Kidney (tissue), 14 donors: ENCODE measurements around the gene NEURL2. TPM values are rescaled to one million over a fixed set of nuclear protein-coding genes. Genes with fewer than 3 reads are reported as not detected.
"Not testable (repeated sequence)": the region's sequence is repeated elsewhere in the genome, so short reads cannot be mapped to it uniquely, and the experiment has no call there.

Experiments used
- DNase-seq, 5 donors: peaks; one replicate each; pipeline ENCODE4 v3.0.0-alpha.2; 2013 to 2020
- FAIRE-seq: peaks from 2 replicates; lab custom pipeline; 2012; peaks lifted over from hg19 to GRCh38; lab: Jason Lieb, UNC
- H3K27ac ChIP-seq, 2 donors: one replicate each; pipeline ENCODE4 v1.7.0; 2013; ENCODE audit warnings: low read depth in 2 of 2, low read length in 2 of 2, inconsistent platforms in 1 of 2
- H3K27me3 ChIP-seq: one replicate; pipeline ENCODE4 v1.7.1; 2013; ENCODE audit warnings: low read length, inconsistent platforms; ENCODE audit not compliant: control insufficient read depth, insufficient read depth
- H3K36me3 ChIP-seq, 3 donors: one replicate each; pipeline versions ENCODE4 v1.7.0 to v1.7.1; 2013; ENCODE audit warnings: low read length in 3 of 3, control low read depth in 1 of 3, inconsistent platforms in 1 of 3; ENCODE audit not compliant: insufficient read depth in 3 of 3, control insufficient read depth in 2 of 3
- H3K4me1 ChIP-seq, 3 donors: one replicate each; pipeline versions ENCODE4 v1.7.0 to v1.7.1; 2013; ENCODE audit warnings: low read length in 3 of 3, inconsistent platforms in 1 of 3, low read depth in 1 of 3; ENCODE audit not compliant: control insufficient read depth in 2 of 3, insufficient read depth in 2 of 3
- H3K4me3 ChIP-seq, 3 donors: one replicate each; pipeline versions ENCODE4 v1.7.0 to v1.8.1; 2013; ENCODE audit warnings: low read length in 3 of 3, control low read depth in 1 of 3, inconsistent platforms in 1 of 3
- H3K9ac ChIP-seq, 3 donors: one replicate each; pipeline versions ENCODE4 v1.7.0 to v1.7.1; 2013; ENCODE audit warnings: low read length in 3 of 3, control low read depth in 1 of 3, inconsistent platforms in 1 of 3
- H3K9me3 ChIP-seq, 3 donors: one replicate each; pipeline versions ENCODE4 v1.7.0 to v1.7.1; 2013; ENCODE audit warnings: low read length in 3 of 3, control low read depth in 1 of 3, inconsistent platforms in 1 of 3; ENCODE audit not compliant: control insufficient read depth in 2 of 3, insufficient read depth in 1 of 3
- intact Hi-C: fragments of 100-400 bp; cut with DNase I; formaldehyde crosslinking; loops from one replicate; pipeline ENCODE4 v1.11.1; 2022
- polyA plus RNA-seq: library from polyadenylated mRNA; stranded (reverse); fragments of 350-450 nt; fragmentation: Illumina TruSeq; extraction: RNeasy Lipid Tissue Mini Kit (QIAGEN cat#74804); gene quantifications from one replicate; pipeline ENCODE4 v1.2.3, GENCODE V29; 2014; ENCODE audit warnings: low read depth, low replicate concordance; ENCODE audit not compliant: insufficient read depth
- total RNA-seq: library from RNA; stranded (reverse); fragmentation: NEBNext Ultra II Directional; extraction: Animal tissue kit (Norgen Biotek cat#: 25700); gene quantifications from one replicate; pipeline ENCODE4 v1.2.1, GENCODE V29; 2021
- TF ChIP-seq, protein P1 (sequence below): IDR thresholded peaks from 3 replicates; pipeline ENCODE4 v1.5.1; 2012; ENCODE audit warnings: mild to moderate bottlenecking, moderate library complexity, borderline replicate concordance; ENCODE audit not compliant: insufficient read depth; ENCODE audit errors: extremely low read depth
- donor health status: control.
- donor health status: control.
- donor health status: control.
- donor health status: control.
- donor health status: control.
- donor health status: DM: yes; HTN: yes; CAD: no.
- donor health status: Normal renal cell carcinoma (clear cell type).

The NEURL2 gene
- total and polyA plus RNA-seq, 2 donors from 2014 or later = 27.5 to 37.3 TPM

DNA sequence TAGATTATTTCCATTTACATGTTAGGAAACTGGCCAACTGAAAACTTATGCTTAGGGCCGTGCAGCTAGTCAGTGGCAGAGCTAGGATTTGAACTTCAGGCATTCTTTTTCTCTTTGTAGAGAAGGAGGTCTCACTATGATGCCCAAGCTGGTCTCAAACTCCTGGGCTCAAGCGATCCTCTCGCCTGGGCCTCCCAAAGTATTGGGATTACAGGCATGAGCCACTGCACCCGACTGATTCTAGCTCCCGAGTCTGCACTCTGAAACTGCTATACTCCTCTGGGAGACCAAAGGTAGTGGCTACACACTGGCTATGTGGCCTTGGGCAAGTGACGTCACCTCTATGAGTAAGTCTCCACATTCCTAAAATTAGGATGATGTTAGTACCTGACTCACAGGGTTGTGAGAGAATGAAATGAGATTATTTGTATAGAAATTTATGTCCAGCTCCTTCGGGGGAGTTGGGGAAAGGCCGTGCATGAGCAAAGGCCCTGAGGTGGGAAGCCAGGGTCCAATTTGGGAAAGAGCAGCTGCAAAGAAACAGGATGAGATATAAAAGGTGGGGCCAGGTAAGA lies 14.6 kb upstream of the NEURL2 start:
- Histone ChIP-seq H3K27me3 (no peaks in the 10 kb centered on the region), H3K9me3 (no peaks in the 10 kb centered on the region), H3K4me1 (no peaks in the 10 kb centered on the region), H3K36me3 (no peaks in the 10 kb centered on the region), H3K4me3 (no peak overlapping the region), H3K27ac (no peak overlapping the region), H3K9ac (no peak overlapping the region)
- intact Hi-C loops = no loop called here
- DNase-seq = peak in 1 of 5 donors; percentile 54
- TF ChIP-seq, protein P1, sequence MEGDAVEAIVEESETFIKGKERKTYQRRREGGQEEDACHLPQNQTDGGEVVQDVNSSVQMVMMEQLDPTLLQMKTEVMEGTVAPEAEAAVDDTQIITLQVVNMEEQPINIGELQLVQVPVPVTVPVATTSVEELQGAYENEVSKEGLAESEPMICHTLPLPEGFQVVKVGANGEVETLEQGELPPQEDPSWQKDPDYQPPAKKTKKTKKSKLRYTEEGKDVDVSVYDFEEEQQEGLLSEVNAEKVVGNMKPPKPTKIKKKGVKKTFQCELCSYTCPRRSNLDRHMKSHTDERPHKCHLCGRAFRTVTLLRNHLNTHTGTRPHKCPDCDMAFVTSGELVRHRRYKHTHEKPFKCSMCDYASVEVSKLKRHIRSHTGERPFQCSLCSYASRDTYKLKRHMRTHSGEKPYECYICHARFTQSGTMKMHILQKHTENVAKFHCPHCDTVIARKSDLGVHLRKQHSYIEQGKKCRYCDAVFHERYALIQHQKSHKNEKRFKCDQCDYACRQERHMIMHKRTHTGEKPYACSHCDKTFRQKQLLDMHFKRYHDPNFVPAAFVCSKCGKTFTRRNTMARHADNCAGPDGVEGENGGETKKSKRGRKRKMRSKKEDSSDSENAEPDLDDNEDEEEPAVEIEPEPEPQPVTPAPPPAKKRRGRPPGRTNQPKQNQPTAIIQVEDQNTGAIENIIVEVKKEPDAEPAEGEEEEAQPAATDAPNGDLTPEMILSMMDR = no peak
- FAIRE-seq = no peak

GRCh38 chr20:45904583-45905504 lies 13.8 kb upstream of the NEURL2 start:
- Histone ChIP-seq H3K4me3 (no peak overlapping the region), H3K9ac (no peak overlapping the region), H3K27me3 (no peaks in the 10 kb centered on the region), H3K36me3 (no peaks in the 10 kb centered on the region), H3K4me1 (no peaks in the 10 kb centered on the region), H3K9me3 (no peaks in the 10 kb centered on the region), H3K27ac (no peak overlapping the region)
- intact Hi-C loops = no loop called here
- TF ChIP-seq, protein P1 = no peak
- FAIRE-seq = no peak
- peak in 1 of 5 donors; percentile 70 for DNase-seq

- TF ChIP-seq, protein P1 = no peak
- Histone ChIP-seq H3K4me1 (no peaks in the 10 kb centered on the region), H3K27ac (no peak overlapping the region), H3K4me3 (no peak overlapping the region), H3K36me3 (peaks cover 5 to 12% (median 7%) of the 10 kb centered on the region in 3 donors), H3K9ac (no peak overlapping the region), H3K9me3 (no peaks in the 10 kb centered on the region), H3K27me3 (no peaks in the 10 kb centered on the region)
- DNase-seq (peak in 1 of 5 donors; percentile 70), FAIRE-seq (no peak)
- intact Hi-C loops = no loop called here
Observed at GRCh38 chr20:45902199-45902701, 11.2 kb upstream of the NEURL2 start.

DNA sequence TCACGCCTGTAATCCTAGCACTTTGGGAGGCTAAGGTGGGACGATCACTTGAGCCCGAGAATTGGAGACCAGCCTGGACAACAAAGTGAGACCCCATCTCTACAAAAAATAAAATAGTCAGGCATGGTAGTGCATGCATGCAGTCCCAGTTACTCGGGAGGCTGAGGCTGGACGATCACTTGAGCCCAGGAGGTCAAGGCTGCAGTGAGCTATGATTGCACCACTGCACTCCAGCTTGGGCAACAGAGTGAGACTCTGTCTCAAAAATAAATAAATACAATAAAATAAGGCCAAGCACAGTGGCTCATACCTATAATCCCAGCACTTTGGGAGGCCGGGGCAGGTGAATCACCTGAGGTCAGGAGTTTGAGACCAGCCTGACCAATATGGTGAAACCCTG lies 10.3 kb upstream of the NEURL2 start:
- H3K9ac ChIP-seq, intact Hi-C loops, H3K27me3 ChIP-seq, H3K9me3 ChIP-seq, FAIRE-seq, H3K4me1 ChIP-seq, H3K4me3 ChIP-seq, H3K27ac ChIP-seq: not testable (repeated sequence)
- DNase-seq = peak in 1 of 5 donors; percentile 15
- peaks cover 5 to 18% (median 9%) of the 10 kb centered on the region in 3 donors for H3K36me3 ChIP-seq
